Rectal smooth muscle tissue (tissue), 1 donor: Measurements from ENCODE around the gene ZBTB7C.
"Not testable (repeated sequence)": the region's sequence is repeated elsewhere in the genome, so short reads cannot be mapped to it uniquely, and the experiment has no call there.

Experiments
- H3K27ac ChIP-seq: one replicate; pipeline ENCODE4 v1.7.0; 2013; ENCODE audit warnings: low read depth, low read length, inconsistent platforms
- H3K27me3 ChIP-seq: one replicate; pipeline ENCODE4 v1.7.0; 2013; ENCODE audit warnings: low read length; ENCODE audit not compliant: control insufficient read depth, insufficient read depth
- H3K36me3 ChIP-seq: one replicate; pipeline ENCODE4 v1.7.0; 2013; ENCODE audit warnings: low read length; ENCODE audit not compliant: control insufficient read depth, insufficient read depth
- H3K4me1 ChIP-seq: one replicate; pipeline ENCODE4 v1.7.0; 2013; ENCODE audit warnings: low read length; ENCODE audit not compliant: control insufficient read depth, insufficient read depth
- H3K4me3 ChIP-seq: one replicate; pipeline ENCODE4 v1.7.0; 2013; ENCODE audit warnings: low read length
- H3K9ac ChIP-seq: one replicate; pipeline ENCODE4 v1.7.0; 2013; ENCODE audit warnings: low read length

Gene ZBTB7C

DNA sequence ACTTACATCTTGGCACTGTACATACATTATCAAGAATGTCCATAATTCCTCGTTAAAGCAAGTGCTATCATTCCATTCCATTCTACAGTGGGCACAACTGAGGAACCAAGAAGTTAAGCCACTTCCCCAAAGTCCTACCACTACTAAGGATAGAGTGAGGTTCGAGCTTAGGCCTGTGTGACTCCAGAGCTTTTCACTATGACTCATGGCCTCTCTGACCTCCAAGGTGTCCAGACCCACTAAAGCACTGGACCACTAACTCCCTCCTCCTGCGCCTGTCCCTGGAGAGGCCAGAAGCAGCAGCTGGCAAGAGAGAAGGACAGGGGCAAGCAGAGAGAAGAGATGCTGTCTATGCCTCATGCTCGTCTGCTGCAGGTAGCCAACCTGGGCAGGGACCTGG is 117.0 kb downstream of the ZBTB7C start:
- H3K36me3 ChIP-seq: no peaks in the 10 kb centered on the region
- H3K4me1 ChIP-seq: no peaks in the 10 kb centered on the region
- H3K4me3 ChIP-seq: no peak overlapping the region
- no peak overlapping the region for H3K27ac ChIP-seq
- H3K9ac ChIP-seq: no peak overlapping the region
- H3K27me3 ChIP-seq: no peaks in the 10 kb centered on the region

GRCh38 chr18:48290162-48290926 is 118.8 kb downstream of the ZBTB7C start:
- Histone ChIP-seq H3K36me3 (no peaks in the 10 kb centered on the region), H3K27ac (no peak overlapping the region), H3K4me3 (no peak overlapping the region), H3K27me3 (no peaks in the 10 kb centered on the region), H3K9ac (no peak overlapping the region), H3K4me1 (no peaks in the 10 kb centered on the region)

DNA sequence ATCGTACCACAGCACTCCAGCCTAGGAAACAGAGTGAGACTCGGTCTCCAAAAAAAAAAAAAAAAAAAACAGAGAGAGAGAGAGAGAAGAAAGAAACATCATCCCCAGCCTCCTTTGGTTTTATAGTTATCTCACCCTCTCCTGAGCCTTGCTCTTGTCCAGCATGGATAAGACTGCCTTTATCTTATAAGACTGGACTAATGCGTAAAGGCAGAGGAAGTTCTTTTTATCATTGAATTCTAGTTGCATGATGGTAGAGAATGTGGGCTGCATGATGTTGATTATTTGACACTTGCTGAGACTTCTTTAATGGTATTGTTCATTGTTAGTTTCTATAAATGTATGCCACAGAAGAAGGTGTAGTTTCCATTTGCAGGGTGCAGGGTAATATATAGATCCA is 124.4 kb downstream of the ZBTB7C start:
- H3K4me3 ChIP-seq: no peak overlapping the region

DNA sequence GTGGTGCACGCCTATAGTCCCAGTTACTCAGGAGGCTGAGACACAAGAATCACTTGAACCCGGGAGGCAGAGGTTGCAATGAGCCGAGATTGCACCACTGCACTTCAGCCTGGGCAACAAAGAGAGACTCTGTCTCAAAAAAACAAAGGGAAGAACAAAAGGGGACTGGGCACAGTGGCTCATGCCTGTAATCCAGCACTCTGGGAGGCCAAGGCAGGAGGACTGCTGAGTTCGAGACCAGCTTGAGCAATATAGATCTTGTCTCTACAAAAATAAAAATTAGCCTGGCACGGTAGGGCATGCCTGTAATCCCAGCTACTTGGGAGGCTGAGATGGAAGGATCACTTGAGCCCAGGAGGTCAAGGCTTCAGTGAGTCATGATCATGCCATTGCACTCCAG is 125.2 kb downstream of the ZBTB7C start:
- not testable (repeated sequence) for H3K36me3 ChIP-seq, H3K27me3 ChIP-seq, H3K4me3 ChIP-seq, H3K4me1 ChIP-seq, H3K27ac ChIP-seq, H3K9ac ChIP-seq

More for the DNA sequence above, 124.4 kb downstream of the ZBTB7C start:
- no peaks in the 10 kb centered on the region for H3K27me3 ChIP-seq
- no peak overlapping the region for H3K27ac ChIP-seq
- no peaks in the 10 kb centered on the region for H3K36me3 ChIP-seq
- H3K9ac ChIP-seq: no peak overlapping the region
- no peaks in the 10 kb centered on the region for H3K4me1 ChIP-seq

- H3K36me3 ChIP-seq, H3K27ac ChIP-seq, H3K9ac ChIP-seq, H3K4me3 ChIP-seq, H3K4me1 ChIP-seq, H3K27me3 ChIP-seq: not testable (repeated sequence)
These were observed 127.7 kb downstream of the ZBTB7C start for GRCh38 chr18:48281460-48281859.

GRCh38 chr18:48279312-48279711 is 129.9 kb downstream of the ZBTB7C start:
- Histone ChIP-seq H3K9ac (no peak overlapping the region), H3K4me3 (no peak overlapping the region), H3K27me3 (no peaks in the 10 kb centered on the region), H3K4me1 (no peaks in the 10 kb centered on the region), H3K36me3 (no peaks in the 10 kb centered on the region), H3K27ac (no peak overlapping the region)

DNA sequence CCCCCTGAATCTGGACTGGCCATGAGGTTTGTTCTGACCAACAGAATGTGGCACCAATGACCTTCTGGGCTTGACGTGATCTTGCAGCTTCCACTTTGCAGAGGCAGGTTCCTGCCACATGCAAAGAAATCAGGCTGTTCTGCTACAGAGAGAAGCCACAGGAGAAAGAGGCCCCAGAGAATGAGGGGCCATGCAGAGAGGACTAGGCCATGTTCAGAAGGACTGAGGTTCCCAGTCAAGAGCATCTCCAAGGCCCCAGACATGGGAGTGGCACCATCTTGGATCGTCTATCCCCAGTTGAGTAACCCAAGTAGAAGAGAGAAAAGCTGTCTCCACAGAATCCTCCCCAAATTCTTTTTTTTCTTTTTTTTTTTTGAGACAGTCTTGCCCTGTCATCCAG is 131.1 kb downstream of the ZBTB7C start:
- Histone ChIP-seq H3K36me3 (no peaks in the 10 kb centered on the region), H3K9ac (no peak overlapping the region), H3K27ac (no peak overlapping the region), H3K27me3 (no peaks in the 10 kb centered on the region), H3K4me1 (no peaks in the 10 kb centered on the region), H3K4me3 (no peak overlapping the region)

DNA sequence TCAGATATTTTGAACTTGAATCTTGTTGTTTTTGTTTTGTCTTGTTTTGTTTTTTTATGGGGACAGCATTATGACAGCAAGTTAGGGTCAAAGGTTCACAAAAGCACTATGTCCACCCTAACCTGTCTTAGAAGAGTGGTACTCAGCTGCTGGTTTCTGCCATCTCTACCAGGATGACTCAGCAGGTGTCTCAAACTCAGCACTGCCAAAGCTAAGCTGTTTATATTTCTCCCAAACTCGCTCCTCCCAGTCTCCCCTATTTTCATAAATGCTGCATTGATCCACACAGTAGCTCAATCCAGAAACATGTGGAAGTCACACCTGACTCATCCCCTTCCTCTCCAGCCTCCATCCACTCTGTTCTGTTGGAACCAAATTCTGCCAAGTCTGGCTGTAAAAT is 134.9 kb downstream of the ZBTB7C start:
- no peaks in the 10 kb centered on the region for H3K36me3 ChIP-seq
- no peak overlapping the region for H3K27ac ChIP-seq
- H3K4me1 ChIP-seq: no peaks in the 10 kb centered on the region
- H3K9ac ChIP-seq: no peak overlapping the region
- H3K4me3 ChIP-seq: no peak overlapping the region
- H3K27me3 ChIP-seq: no peaks in the 10 kb centered on the region

DNA sequence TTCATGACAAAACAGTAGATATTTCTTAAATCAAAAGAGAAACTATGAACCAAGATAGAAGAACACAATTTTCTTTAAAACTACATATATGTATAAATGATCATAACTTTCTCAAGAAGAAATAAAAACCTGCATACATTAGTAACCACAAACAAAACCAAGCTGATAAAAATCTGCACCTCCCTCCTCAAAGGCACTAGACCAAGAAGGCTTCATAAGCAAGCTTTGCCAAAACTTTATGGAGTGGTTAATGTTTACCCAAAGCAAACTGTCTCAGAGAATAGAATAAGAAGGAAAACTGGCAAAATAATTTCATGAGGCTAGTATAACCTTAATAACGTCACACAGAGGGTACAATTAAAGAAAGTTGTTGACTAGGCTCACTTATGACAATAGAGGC is 138.3 kb downstream of the ZBTB7C start:
- Histone ChIP-seq H3K27ac (no peak overlapping the region), H3K4me3 (no peak overlapping the region), H3K9ac (no peak overlapping the region), H3K4me1 (no peaks in the 10 kb centered on the region), H3K27me3 (no peaks in the 10 kb centered on the region), H3K36me3 (no peaks in the 10 kb centered on the region)

GRCh38 chr18:48265328-48265727 is 143.9 kb downstream of the ZBTB7C start:
- Histone ChIP-seq H3K4me3 (no peak overlapping the region), H3K4me1 (no peaks in the 10 kb centered on the region), H3K36me3 (no peaks in the 10 kb centered on the region), H3K27ac (no peak overlapping the region), H3K27me3 (no peaks in the 10 kb centered on the region), H3K9ac (no peak overlapping the region)

GRCh38 chr18:48263914-48264902 is 145.0 kb downstream of the ZBTB7C start:
- H3K27me3 ChIP-seq: no peaks in the 10 kb centered on the region
- no peak overlapping the region for H3K4me3 ChIP-seq
- no peaks in the 10 kb centered on the region for H3K4me1 ChIP-seq
- no peak overlapping the region for H3K9ac ChIP-seq
- H3K27ac ChIP-seq: no peak overlapping the region
- no peaks in the 10 kb centered on the region for H3K36me3 ChIP-seq

DNA sequence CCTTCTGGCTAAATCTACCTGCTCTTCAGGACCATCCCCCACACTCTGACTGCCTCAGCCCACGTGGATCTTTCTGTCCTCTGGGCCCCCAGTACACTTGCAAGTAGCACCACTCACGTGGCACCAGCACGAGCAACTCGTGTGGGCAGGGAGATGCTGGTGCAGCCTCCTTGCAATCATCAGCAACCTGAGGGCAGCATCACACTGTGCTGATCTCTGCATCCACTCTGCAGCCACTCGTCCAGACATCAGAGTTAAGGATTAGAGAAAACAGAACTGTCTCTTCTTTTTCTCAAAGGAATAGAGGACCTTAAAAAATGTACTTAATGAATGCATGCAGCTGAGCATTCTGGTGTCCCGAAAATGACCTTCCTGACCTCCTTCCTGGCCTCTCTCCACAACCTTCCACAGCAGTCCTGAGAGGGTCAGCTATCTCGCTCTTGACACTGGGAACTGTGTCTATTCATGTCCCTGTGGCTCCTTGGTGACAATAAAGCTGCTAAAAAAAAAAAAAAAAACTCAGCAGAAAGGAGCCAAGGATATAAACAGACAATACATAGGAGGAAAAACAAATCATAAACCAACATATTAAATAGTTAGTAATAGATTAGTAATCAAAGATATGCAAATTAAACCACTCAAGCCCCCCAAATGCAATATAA is 145.9 kb downstream of the ZBTB7C start:
- H3K4me1 ChIP-seq: no peaks in the 10 kb centered on the region
- no peak overlapping the region for H3K4me3 ChIP-seq
- H3K9ac ChIP-seq: no peak overlapping the region
- H3K36me3 ChIP-seq: no peaks in the 10 kb centered on the region
- no peaks in the 10 kb centered on the region for H3K27me3 ChIP-seq
- H3K27ac ChIP-seq: no peak overlapping the region
